HEK293 (cell line): ENCODE results near the gene CYP27B1.

Experiments
- EGR2 ChIP-seq: fragments of 450-650 bp; formaldehyde crosslinking; IDR thresholded peaks from 2 replicates; pipeline ENCODE4 v1.5.1; 2016; ENCODE audit warnings: low read depth, missing biosample characterization, missing genetic modification characterization
- GLIS1 ChIP-seq: fragments of 450-650 bp; formaldehyde crosslinking; IDR thresholded peaks from 2 replicates; pipeline ENCODE4 v1.5.1; 2016; ENCODE audit warnings: missing biosample characterization, missing genetic modification characterization
- KLF7 ChIP-seq: fragments of 450-650 bp; formaldehyde crosslinking; IDR thresholded peaks from 2 replicates; pipeline ENCODE4 v1.5.1; 2016; ENCODE audit warnings: missing biosample characterization, missing genetic modification characterization, borderline replicate concordance
- REPIN1 ChIP-seq: fragments of 450-650 bp; formaldehyde crosslinking; IDR thresholded peaks from 2 replicates; pipeline ENCODE4 v1.5.1; 2017; ENCODE audit warnings: missing biosample characterization, missing genetic modification characterization, low read depth
- SETDB1 ChIP-seq: IDR thresholded peaks from one replicate; pipeline ENCODE4 v1.6.1; 2017; ENCODE audit warnings: mild to moderate bottlenecking, low read length, moderate library complexity, mixed read lengths; ENCODE audit not compliant: insufficient read length
- SP2 ChIP-seq: fragments of 450-650 bp; formaldehyde crosslinking; IDR thresholded peaks from 2 replicates; pipeline ENCODE4 v1.5.1; 2016; ENCODE audit warnings: missing biosample characterization, missing genetic modification characterization
- ZBTB20 ChIP-seq: fragments of 450-650 bp; formaldehyde crosslinking; IDR thresholded peaks from 2 replicates; pipeline ENCODE4 v1.5.1; 2016; ENCODE audit warnings: missing biosample characterization, missing genetic modification characterization
- ZBTB21 ChIP-seq: fragments of 450-650 bp; formaldehyde crosslinking; IDR thresholded peaks from 2 replicates; pipeline ENCODE4 v1.5.1; 2017; ENCODE audit warnings: missing biosample characterization, missing genetic modification characterization
- ZBTB7A ChIP-seq: fragments of 450-650 bp; formaldehyde crosslinking; IDR thresholded peaks from 2 replicates; pipeline ENCODE4 v1.5.1; 2016; ENCODE audit warnings: low read depth, missing biosample characterization, missing genetic modification characterization
- ZBTB8A ChIP-seq: fragments of 450-650 bp; formaldehyde crosslinking; IDR thresholded peaks from 2 replicates; pipeline ENCODE4 v1.5.1; 2016; ENCODE audit warnings: missing biosample characterization, missing genetic modification characterization
- ZFHX2 ChIP-seq: fragments of 450-650 bp; formaldehyde crosslinking; conservative IDR thresholded peaks from 2 replicates; pipeline ENCODE4 v1.5.1; 2016; ENCODE audit warnings: missing biosample characterization, missing genetic modification characterization
- ZFP69B ChIP-seq: fragments of 450-650 bp; formaldehyde crosslinking; IDR thresholded peaks from 2 replicates; pipeline ENCODE4 v1.5.1; 2016; ENCODE audit warnings: missing biosample characterization, missing genetic modification characterization
- ZNF175 ChIP-seq: fragments of 450-650 bp; formaldehyde crosslinking; IDR thresholded peaks from 2 replicates; pipeline ENCODE4 v1.5.1; 2016; ENCODE audit warnings: missing biosample characterization, missing genetic modification characterization
- ZNF223 ChIP-seq: fragments of 450-650 bp; formaldehyde crosslinking; IDR thresholded peaks from 2 replicates; pipeline ENCODE4 v1.5.1; 2016; ENCODE audit warnings: missing biosample characterization, missing genetic modification characterization
- ZNF24 ChIP-seq: fragments of 450-650 bp; formaldehyde crosslinking; IDR thresholded peaks from 2 replicates; pipeline ENCODE4 v1.5.1; 2016; ENCODE audit warnings: missing biosample characterization, missing genetic modification characterization
- ZNF366 ChIP-seq: fragments of 450-650 bp; formaldehyde crosslinking; conservative IDR thresholded peaks from 2 replicates; pipeline ENCODE4 v1.5.1; 2016; ENCODE audit warnings: missing biosample characterization, missing genetic modification characterization
- ZNF391 ChIP-seq: fragments of 450-650 bp; formaldehyde crosslinking; IDR thresholded peaks from 2 replicates; pipeline ENCODE4 v1.5.1; 2016; ENCODE audit warnings: low read depth, missing biosample characterization, missing genetic modification characterization, borderline replicate concordance
- ZNF394 ChIP-seq: fragments of 450-650 bp; formaldehyde crosslinking; IDR thresholded peaks from 2 replicates; pipeline ENCODE4 v1.5.1; 2016; ENCODE audit warnings: missing biosample characterization, missing genetic modification characterization, mild to moderate bottlenecking, moderate library complexity, borderline replicate concordance
- ZNF521 ChIP-seq: fragments of 450-650 bp; formaldehyde crosslinking; IDR thresholded peaks from 2 replicates; pipeline ENCODE4 v1.5.1; 2017; ENCODE audit warnings: missing biosample characterization, mild to moderate bottlenecking, missing genetic modification characterization
- ZNF548 ChIP-seq: fragments of 450-650 bp; formaldehyde crosslinking; IDR thresholded peaks from 2 replicates; pipeline ENCODE4 v1.5.1; 2016; ENCODE audit warnings: missing biosample characterization, missing genetic modification characterization
- ZNF555 ChIP-seq: fragments of 450-650 bp; formaldehyde crosslinking; conservative IDR thresholded peaks from 2 replicates; pipeline ENCODE4 v1.5.1; 2017; ENCODE audit warnings: missing biosample characterization, mild to moderate bottlenecking, missing genetic modification characterization, inconsistent platforms
- TF ChIP-seq, protein P1 (sequence below): fragments of 450-650 bp; formaldehyde crosslinking; optimal IDR thresholded peaks from 2 replicates; pipeline ENCODE3; 2016; ENCODE audit warnings: missing biosample characterization, mild to moderate bottlenecking, missing genetic modification characterization
- TF ChIP-seq, protein P2 (sequence below): fragments of 450-650 bp; formaldehyde crosslinking; IDR thresholded peaks from 2 replicates; pipeline ENCODE4 v1.5.1; 2016; ENCODE audit warnings: missing biosample characterization, missing genetic modification characterization
- TF ChIP-seq, protein P3 (sequence below): fragments of 450-650 bp; formaldehyde crosslinking; IDR thresholded peaks from 2 replicates; pipeline ENCODE4 v1.5.1; 2016; ENCODE audit warnings: missing biosample characterization, missing genetic modification characterization
- TF ChIP-seq, protein P4 (sequence below): fragments of 450-650 bp; IDR thresholded peaks from 2 replicates; pipeline ENCODE4 v1.5.1; 2018; ENCODE audit warnings: missing biosample characterization, mild to moderate bottlenecking, missing genetic modification characterization
- TF ChIP-seq, protein P5 (sequence below): fragments of 450-650 bp; formaldehyde crosslinking; IDR thresholded peaks from 2 replicates; pipeline ENCODE4 v1.5.1; 2017; ENCODE audit warnings: missing biosample characterization, missing genetic modification characterization
- TF ChIP-seq, protein P6 (sequence below): fragments of 450-650 bp; formaldehyde crosslinking; IDR thresholded peaks from 2 replicates; pipeline ENCODE4 v1.5.1; 2016; ENCODE audit warnings: missing biosample characterization, missing genetic modification characterization
- TF ChIP-seq, protein P7 (sequence below): fragments of 450-650 bp; formaldehyde crosslinking; IDR thresholded peaks from 2 replicates; pipeline ENCODE4 v1.5.1; 2016; ENCODE audit warnings: missing biosample characterization, missing genetic modification characterization

The CYP27B1 gene

DNA sequence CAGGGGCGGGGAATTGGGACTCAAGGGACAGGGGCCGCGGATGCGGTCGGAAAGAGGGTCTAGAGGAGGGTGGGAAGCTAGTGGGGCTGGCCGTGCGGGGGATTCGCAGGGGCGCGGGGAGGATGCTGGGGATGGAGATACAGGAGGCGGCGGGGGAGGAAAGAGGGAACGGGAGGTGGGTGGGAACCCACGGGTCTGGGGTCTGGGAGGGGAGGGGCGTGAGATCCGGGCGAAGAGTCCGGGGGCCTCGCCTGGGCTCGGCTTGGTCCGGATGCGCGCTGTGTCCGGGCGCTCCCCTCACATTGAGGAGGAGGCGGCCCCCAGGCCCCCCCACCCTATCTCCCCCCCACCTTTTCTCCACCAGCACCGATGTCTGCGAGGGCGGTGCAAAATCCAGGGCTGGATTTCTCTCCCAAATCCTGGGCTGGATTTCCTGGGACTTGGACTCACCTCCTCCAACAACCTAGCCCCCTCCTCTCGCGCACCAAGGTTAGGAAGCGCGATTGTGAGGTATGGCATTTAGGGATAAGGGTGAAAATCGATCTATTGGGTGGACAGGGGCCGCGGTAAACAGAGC is 28.1 kb downstream of the CYP27B1 start, which contains the start of gene AGAP2 (continued):
- TF ChIP-seq ZNF366, result peak; percentile 56; the same call in 1 of the 2 replicates
- peak; percentile 52 for TF ChIP-seq ZBTB21 (tag by site-specific recombination)
- TF ChIP-seq REPIN1 (tag by site-specific recombination), result 0 out of 2 replicates have a peak, but pooled peaks have one; percentile 40
- TF ChIP-seq, protein P1, sequence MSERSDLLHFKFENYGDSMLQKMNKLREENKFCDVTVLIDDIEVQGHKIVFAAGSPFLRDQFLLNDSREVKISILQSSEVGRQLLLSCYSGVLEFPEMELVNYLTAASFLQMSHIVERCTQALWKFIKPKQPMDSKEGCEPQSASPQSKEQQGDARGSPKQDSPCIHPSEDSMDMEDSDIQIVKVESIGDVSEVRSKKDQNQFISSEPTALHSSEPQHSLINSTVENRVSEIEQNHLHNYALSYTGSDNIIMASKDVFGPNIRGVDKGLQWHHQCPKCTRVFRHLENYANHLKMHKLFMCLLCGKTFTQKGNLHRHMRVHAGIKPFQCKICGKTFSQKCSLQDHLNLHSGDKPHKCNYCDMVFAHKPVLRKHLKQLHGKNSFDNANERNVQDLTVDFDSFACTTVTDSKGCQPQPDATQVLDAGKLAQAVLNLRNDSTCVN, result peak; percentile 20
- no peak for TF ChIP-seq ZNF521 (tag by site-specific recombination)
- TF ChIP-seq, protein P2, sequence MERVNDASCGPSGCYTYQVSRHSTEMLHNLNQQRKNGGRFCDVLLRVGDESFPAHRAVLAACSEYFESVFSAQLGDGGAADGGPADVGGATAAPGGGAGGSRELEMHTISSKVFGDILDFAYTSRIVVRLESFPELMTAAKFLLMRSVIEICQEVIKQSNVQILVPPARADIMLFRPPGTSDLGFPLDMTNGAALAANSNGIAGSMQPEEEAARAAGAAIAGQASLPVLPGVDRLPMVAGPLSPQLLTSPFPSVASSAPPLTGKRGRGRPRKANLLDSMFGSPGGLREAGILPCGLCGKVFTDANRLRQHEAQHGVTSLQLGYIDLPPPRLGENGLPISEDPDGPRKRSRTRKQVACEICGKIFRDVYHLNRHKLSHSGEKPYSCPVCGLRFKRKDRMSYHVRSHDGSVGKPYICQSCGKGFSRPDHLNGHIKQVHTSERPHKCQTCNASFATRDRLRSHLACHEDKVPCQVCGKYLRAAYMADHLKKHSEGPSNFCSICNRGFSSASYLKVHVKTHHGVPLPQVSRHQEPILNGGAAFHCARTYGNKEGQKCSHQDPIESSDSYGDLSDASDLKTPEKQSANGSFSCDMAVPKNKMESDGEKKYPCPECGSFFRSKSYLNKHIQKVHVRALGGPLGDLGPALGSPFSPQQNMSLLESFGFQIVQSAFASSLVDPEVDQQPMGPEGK (tag by site-specific recombination), result peak; percentile 91
- TF ChIP-seq EGR2 (tag by site-specific recombination), result peak; percentile 95
- TF ChIP-seq ZFP69B (tag by site-specific recombination), result peak; percentile 70; the same call in 1 of the 2 replicates
- no peak for TF ChIP-seq ZNF175 (tag by site-specific recombination)
- TF ChIP-seq KLF7 (tag by site-specific recombination), result 0 out of 2 replicates have a peak, but pooled peaks have one; percentile 9
- peak; percentile 56; the same call in 1 of the 2 replicates for TF ChIP-seq ZBTB7A
- TF ChIP-seq, protein P3, sequence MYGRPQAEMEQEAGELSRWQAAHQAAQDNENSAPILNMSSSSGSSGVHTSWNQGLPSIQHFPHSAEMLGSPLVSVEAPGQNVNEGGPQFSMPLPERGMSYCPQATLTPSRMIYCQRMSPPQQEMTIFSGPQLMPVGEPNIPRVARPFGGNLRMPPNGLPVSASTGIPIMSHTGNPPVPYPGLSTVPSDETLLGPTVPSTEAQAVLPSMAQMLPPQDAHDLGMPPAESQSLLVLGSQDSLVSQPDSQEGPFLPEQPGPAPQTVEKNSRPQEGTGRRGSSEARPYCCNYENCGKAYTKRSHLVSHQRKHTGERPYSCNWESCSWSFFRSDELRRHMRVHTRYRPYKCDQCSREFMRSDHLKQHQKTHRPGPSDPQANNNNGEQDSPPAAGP (tag by site-specific recombination), result peak; percentile 72; the same call in 1 of the 2 replicates
- no peak for TF ChIP-seq SETDB1
- peak; percentile 27; the same call in 1 of the 2 replicates for TF ChIP-seq ZNF394 (tag by site-specific recombination)
- TF ChIP-seq ZNF548 (tag by site-specific recombination), result peak; percentile 16; the same call in 1 of the 2 replicates
- TF ChIP-seq, protein P4, sequence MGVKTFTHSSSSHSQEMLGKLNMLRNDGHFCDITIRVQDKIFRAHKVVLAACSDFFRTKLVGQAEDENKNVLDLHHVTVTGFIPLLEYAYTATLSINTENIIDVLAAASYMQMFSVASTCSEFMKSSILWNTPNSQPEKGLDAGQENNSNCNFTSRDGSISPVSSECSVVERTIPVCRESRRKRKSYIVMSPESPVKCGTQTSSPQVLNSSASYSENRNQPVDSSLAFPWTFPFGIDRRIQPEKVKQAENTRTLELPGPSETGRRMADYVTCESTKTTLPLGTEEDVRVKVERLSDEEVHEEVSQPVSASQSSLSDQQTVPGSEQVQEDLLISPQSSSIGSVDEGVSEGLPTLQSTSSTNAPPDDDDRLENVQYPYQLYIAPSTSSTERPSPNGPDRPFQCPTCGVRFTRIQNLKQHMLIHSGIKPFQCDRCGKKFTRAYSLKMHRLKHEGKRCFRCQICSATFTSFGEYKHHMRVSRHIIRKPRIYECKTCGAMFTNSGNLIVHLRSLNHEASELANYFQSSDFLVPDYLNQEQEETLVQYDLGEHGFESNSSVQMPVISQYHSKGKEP (tag by site-specific recombination), result 0 out of 2 replicates have a peak, but pooled peaks have one; percentile 57
- TF ChIP-seq ZNF555, result no peak
- no peak; the same call in 1 of the 2 replicates for TF ChIP-seq ZBTB20
- peak; percentile 56; the same call in 1 of the 2 replicates for TF ChIP-seq ZNF391 (tag by site-specific recombination)
- TF ChIP-seq GLIS1 (tag by site-specific recombination), result peak; percentile 48; the same call in 1 of the 2 replicates
- TF ChIP-seq ZFHX2 (tag by site-specific recombination), result peak; percentile 97
- TF ChIP-seq, protein P5, sequence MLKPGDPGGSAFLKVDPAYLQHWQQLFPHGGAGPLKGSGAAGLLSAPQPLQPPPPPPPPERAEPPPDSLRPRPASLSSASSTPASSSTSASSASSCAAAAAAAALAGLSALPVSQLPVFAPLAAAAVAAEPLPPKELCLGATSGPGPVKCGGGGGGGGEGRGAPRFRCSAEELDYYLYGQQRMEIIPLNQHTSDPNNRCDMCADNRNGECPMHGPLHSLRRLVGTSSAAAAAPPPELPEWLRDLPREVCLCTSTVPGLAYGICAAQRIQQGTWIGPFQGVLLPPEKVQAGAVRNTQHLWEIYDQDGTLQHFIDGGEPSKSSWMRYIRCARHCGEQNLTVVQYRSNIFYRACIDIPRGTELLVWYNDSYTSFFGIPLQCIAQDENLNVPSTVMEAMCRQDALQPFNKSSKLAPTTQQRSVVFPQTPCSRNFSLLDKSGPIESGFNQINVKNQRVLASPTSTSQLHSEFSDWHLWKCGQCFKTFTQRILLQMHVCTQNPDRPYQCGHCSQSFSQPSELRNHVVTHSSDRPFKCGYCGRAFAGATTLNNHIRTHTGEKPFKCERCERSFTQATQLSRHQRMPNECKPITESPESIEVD, result no peak
- no peak for TF ChIP-seq ZNF223
- TF ChIP-seq ZNF24 (tag by site-specific recombination), result 0 out of 2 replicates have a peak, but pooled peaks have one; percentile 35
- TF ChIP-seq, protein P6, sequence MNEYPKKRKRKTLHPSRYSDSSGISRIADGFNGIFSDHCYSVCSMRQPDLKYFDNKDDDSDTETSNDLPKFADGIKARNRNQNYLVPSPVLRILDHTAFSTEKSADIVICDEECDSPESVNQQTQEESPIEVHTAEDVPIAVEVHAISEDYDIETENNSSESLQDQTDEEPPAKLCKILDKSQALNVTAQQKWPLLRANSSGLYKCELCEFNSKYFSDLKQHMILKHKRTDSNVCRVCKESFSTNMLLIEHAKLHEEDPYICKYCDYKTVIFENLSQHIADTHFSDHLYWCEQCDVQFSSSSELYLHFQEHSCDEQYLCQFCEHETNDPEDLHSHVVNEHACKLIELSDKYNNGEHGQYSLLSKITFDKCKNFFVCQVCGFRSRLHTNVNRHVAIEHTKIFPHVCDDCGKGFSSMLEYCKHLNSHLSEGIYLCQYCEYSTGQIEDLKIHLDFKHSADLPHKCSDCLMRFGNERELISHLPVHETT (tag by site-specific recombination), result 0 out of 2 replicates have a peak, but pooled peaks have one; percentile 41
- TF ChIP-seq ZBTB8A (tag by site-specific recombination), result peak; percentile 32; the same call in 1 of the 2 replicates
- peak; percentile 61 for TF ChIP-seq SP2
- TF ChIP-seq, protein P7, sequence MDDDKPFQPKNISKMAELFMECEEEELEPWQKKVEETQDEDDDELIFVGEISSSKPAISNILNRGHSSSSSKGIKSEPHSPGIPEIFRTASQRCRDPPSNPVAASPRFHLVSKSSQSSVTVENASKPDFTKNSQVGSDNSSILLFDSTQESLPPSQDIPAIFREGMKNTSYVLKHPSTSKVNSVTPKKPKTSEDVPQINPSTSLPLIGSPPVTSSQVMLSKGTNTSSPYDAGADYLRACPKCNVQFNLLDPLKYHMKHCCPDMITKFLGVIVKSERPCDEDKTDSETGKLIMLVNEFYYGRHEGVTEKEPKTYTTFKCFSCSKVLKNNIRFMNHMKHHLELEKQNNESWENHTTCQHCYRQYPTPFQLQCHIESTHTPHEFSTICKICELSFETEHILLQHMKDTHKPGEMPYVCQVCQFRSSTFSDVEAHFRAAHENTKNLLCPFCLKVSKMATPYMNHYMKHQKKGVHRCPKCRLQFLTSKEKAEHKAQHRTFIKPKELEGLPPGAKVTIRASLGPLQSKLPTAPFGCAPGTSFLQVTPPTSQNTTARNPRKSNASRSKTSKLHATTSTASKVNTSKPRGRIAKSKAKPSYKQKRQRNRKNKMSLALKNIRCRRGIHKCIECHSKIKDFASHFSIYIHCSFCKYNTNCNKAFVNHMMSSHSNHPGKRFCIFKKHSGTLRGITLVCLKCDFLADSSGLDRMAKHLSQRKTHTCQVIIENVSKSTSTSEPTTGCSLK, result no peak
